Common myeloid progenitor, CD34-positive (primary cell): ENCODE data around the gene CDC42EP5.

Source experiments
- CTCF ChIA-PET: fragments of 350-600 bp; sonication (Branson Sonifier 250); formaldehyde crosslinking; loops from one replicate; lab custom pipeline; 2021; ENCODE audit warnings: antibody characterized with exemption; lab: Charles Lee
- POLR2A ChIA-PET: fragments of 350-600 bp; sonication (Branson Sonifier 250); formaldehyde crosslinking; loops from one replicate; lab custom pipeline; 2021; ENCODE audit warnings: antibody characterized with exemption; lab: Charles Lee
- DNase-seq, 3 donors: peaks; one replicate each; pipeline versions ENCODE4 v3.0.0 to v3.0.0-alpha.2; 2013
- H3K27ac ChIP-seq, 2 experiments: 1 replicate in 1 of 2; 2 replicates in 1 of 2; pipeline ENCODE4 v1.7.0; 2013; ENCODE audit warnings: inconsistent platforms in 2 of 2, low read length in 2 of 2, mild to moderate bottlenecking in 2 of 2, low read depth in 1 of 2, moderate library complexity in 1 of 2; ENCODE audit not compliant: severe bottlenecking in 2 of 2, insufficient read depth in 1 of 2, poor library complexity in 1 of 2
- H3K27me3 ChIP-seq, 5 experiments: replicated peaks in 2 of 5; 1 replicate in 3 of 5; 2 replicates in 2 of 5; pipeline versions ENCODE4 v1.6.1 to v1.7.0; 2013; ENCODE audit warnings: low read length in 4 of 5, mild to moderate bottlenecking in 2 of 5, moderate library complexity in 2 of 5, inconsistent platforms in 1 of 5; ENCODE audit not compliant: insufficient read depth in 5 of 5, control insufficient read depth in 4 of 5
- H3K36me3 ChIP-seq, 4 experiments: 1 replicate in 2 of 4; 2 replicates in 2 of 4; pipeline versions ENCODE4 v1.6.1 to v1.7.0; 2013; ENCODE audit warnings: low read length in 3 of 4, control low read depth in 1 of 4, mild to moderate bottlenecking in 1 of 4; ENCODE audit not compliant: control insufficient read depth in 4 of 4, insufficient read depth in 4 of 4
- H3K4me1 ChIP-seq, 4 experiments: 1 replicate in 3 of 4; 2 replicates in 1 of 4; pipeline versions ENCODE4 v1.6.1 to v1.7.1; 2013; ENCODE audit warnings: low read length in 3 of 4, mild to moderate bottlenecking in 3 of 4, control low read depth in 1 of 4, inconsistent platforms in 1 of 4, moderate library complexity in 1 of 4; ENCODE audit not compliant: control insufficient read depth in 4 of 4, insufficient read depth in 4 of 4; ENCODE audit errors: control extremely low read depth in 1 of 4
- H3K4me3 ChIP-seq, 7 experiments: 1 replicate in 4 of 7; 2 replicates in 3 of 7; pipeline versions ENCODE4 v1.5.1 to v1.7.0; 2013; ENCODE audit warnings: mild to moderate bottlenecking in 7 of 7, low read length in 6 of 7, moderate library complexity in 6 of 7, inconsistent platforms in 2 of 7, low read depth in 2 of 7, control low read depth in 1 of 7; ENCODE audit not compliant: insufficient read depth in 4 of 7, control insufficient read depth in 1 of 7; ENCODE audit errors: extremely low read depth in 1 of 7
- H3K9me3 ChIP-seq, 5 experiments: 1 replicate in 4 of 5; 2 replicates in 1 of 5; pipeline versions ENCODE4 v1.6.1 to v1.7.1; 2013; ENCODE audit warnings: low read length in 4 of 5, mild to moderate bottlenecking in 2 of 5, inconsistent platforms in 1 of 5, low read depth in 1 of 5, moderate library complexity in 1 of 5; ENCODE audit not compliant: control insufficient read depth in 4 of 5, insufficient read depth in 2 of 5; ENCODE audit errors: control extremely low read depth in 1 of 5
- WGBS: methylation state at CpG from one replicate; pipeline ENCODE4 v1.1.5; 2013; ENCODE audit not compliant: insufficient coverage; 5-methylcytosine and 5-hydroxymethylcytosine counted together

Gene CDC42EP5

GRCh38 chr19:54432144-54432738 is 40.9 kb downstream of the CDC42EP5 start:
- 96% methylated on average over 7 of the region's 10 CpGs for WGBS
- DNase-seq: no peak
- H3K4me3 ChIP-seq: no peak overlapping the region
- H3K4me1 ChIP-seq: peaks cover 0 to 20% (median 9%) of the 10 kb centered on the region in 4 experiments
- no peaks in the 10 kb centered on the region for H3K36me3 ChIP-seq
- ChIA-PET POLR2A (no interaction called here), CTCF (interaction anchor here (0.9 kb wide), 1 partner anchor 13 kb away, joined by 3 read pairs; no protein-coding TSS in a partner anchor)
- H3K27ac ChIP-seq: no peak overlapping the region
- peaks cover 0 to 23% (median 5%) of the 10 kb centered on the region in 5 experiments for H3K27me3 ChIP-seq
- H3K9me3 ChIP-seq: no peaks in the 10 kb centered on the region

GRCh38 chr19:54431255-54431838 is 41.7 kb downstream of the CDC42EP5 start:
- Histone ChIP-seq H3K27me3 (peaks cover 0 to 23% (median 5%) of the 10 kb centered on the region in 5 experiments), H3K4me1 (peaks cover 0 to 20% (median 9%) of the 10 kb centered on the region in 4 experiments), H3K27ac (no peak overlapping the region), H3K36me3 (no peaks in the 10 kb centered on the region), H3K9me3 (no peaks in the 10 kb centered on the region), H3K4me3 (peak overlapping the region in 2 of 7 experiments; percentile 48 to 70)
- 39% methylated on average over 9 of the region's 11 CpGs for WGBS
- no peak for DNase-seq
- ChIA-PET CTCF (interaction anchor here (1.3 to 7.3 kb wide), 2 partner anchors 8 to 13 kb away, joined by 3 to 45 read pairs; no protein-coding TSS in a partner anchor), POLR2A (no interaction called here)

GRCh38 chr19:54430306-54431254 is 42.5 kb downstream of the CDC42EP5 start:
- ChIA-PET CTCF (interaction anchor here (1.0 to 7.3 kb wide), 5 partner anchors 9 to 40 kb away, joined by 3 to 45 read pairs (median 3); partner anchors contain the start of gene LENG8), POLR2A (no interaction called here)
- DNase-seq: peak; percentile 54 to 71 (median 68)
- Histone ChIP-seq H3K36me3 (no peaks in the 10 kb centered on the region), H3K27me3 (peaks cover 0 to 23% (median 5%) of the 10 kb centered on the region in 5 experiments), H3K9me3 (no peaks in the 10 kb centered on the region), H3K27ac (no peak overlapping the region), H3K4me3 (peak overlapping the region in 4 of 7 experiments; percentile 43 to 70 (median 47)), H3K4me1 (peaks cover 0 to 20% (median 9%) of the 10 kb centered on the region in 4 experiments)
- 6% methylated on average over 23 of the region's 43 CpGs for WGBS

GRCh38 chr19:54429545-54430227 is 43.4 kb downstream of the CDC42EP5 start:
- H3K4me1 ChIP-seq: peaks cover 0 to 13% (median 8%) of the 10 kb centered on the region in 4 experiments
- peaks cover 0 to 23% (median 5%) of the 10 kb centered on the region in 5 experiments for H3K27me3 ChIP-seq
- no peak for DNase-seq
- no peak overlapping the region for H3K27ac ChIP-seq
- CTCF ChIA-PET: interaction anchor here (1.0 to 7.3 kb wide), 5 partner anchors 10 to 39 kb away, joined by 3 to 45 read pairs (median 3); partner anchors contain the start of gene LENG8
- no peaks in the 10 kb centered on the region for H3K9me3 ChIP-seq
- no peak overlapping the region for H3K4me3 ChIP-seq
- WGBS: 69% methylated on average over 7 of the region's 13 CpGs
- POLR2A ChIA-PET: no interaction called here
- no peaks in the 10 kb centered on the region for H3K36me3 ChIP-seq

- Histone ChIP-seq H3K27ac (no peak overlapping the region), H3K4me1 (peaks cover 0 to 11% (median 8%) of the 10 kb centered on the region in 4 experiments), H3K36me3 (no peaks in the 10 kb centered on the region), H3K9me3 (no peaks in the 10 kb centered on the region), H3K4me3 (no peak overlapping the region), H3K27me3 (peaks cover 0 to 22% (median 5%) of the 10 kb centered on the region in 5 experiments)
- no peak for DNase-seq
- WGBS: 66% methylated on average over 7 of the region's 8 CpGs
- ChIA-PET POLR2A (no interaction called here), CTCF (interaction anchor here (1.0 to 7.3 kb wide), 3 partner anchors 11 to 38 kb away, joined by 3 to 45 read pairs (median 7); no protein-coding TSS in a partner anchor)
Measured at GRCh38 chr19:54429176-54429495, 44.0 kb downstream of the CDC42EP5 start.

- Histone ChIP-seq H3K27ac (no peak overlapping the region), H3K27me3 (peaks cover 0 to 22% (median 5%) of the 10 kb centered on the region in 5 experiments), H3K4me1 (peaks cover 0 to 11% (median 8%) of the 10 kb centered on the region in 4 experiments), H3K4me3 (no peak overlapping the region), H3K36me3 (no peaks in the 10 kb centered on the region), H3K9me3 (no peaks in the 10 kb centered on the region)
- DNase-seq: no peak
- POLR2A ChIA-PET: no interaction called here
- 89% methylated on average over 7 of the region's 11 CpGs for WGBS
- CTCF ChIA-PET: interaction anchor here (1.4 to 7.3 kb wide), 2 partner anchors 11 to 12 kb away, joined by 3 to 45 read pairs; no protein-coding TSS in a partner anchor
Measured at GRCh38 chr19:54428323-54429175, 44.5 kb downstream of the CDC42EP5 start.
